Stimulated activated CD4-positive, alpha-beta T cell treated with anti-CD3 and anti-CD28 coated beads, Interleukin-4, amount 100 ng/mL, for 48 hours (primary cell): Measurements from ENCODE around the gene GPR108.
A peak's percentile ranks its signal among the peaks of the same experiment; 100 is the strongest.
"Not testable (repeated sequence)": the region's sequence is repeated elsewhere in the genome, so short reads cannot be mapped to it uniquely, and the experiment has no call there.

Source experiments
- DNase-seq, 2 donors: peaks; one replicate each; pipeline ENCODE4 v3.0.0-alpha.2; 2020; ENCODE audit warnings: low read depth in 2 of 2

GPR108 gene

GRCh38 chr19:6761053-6761676 is 23.8 kb upstream of the GPR108 start:
- peak in 1 of 2 donors; percentile 32 for DNase-seq

- no peak for DNase-seq
These were observed 23.2 kb upstream of the GPR108 start for GRCh38 chr19:6760606-6761005.

- DNase-seq, result no peak
These were observed 17.5 kb upstream of the GPR108 start for GRCh38 chr19:6754653-6755463.

- DNase-seq, result no peak
These were observed 16.8 kb upstream of the GPR108 start for GRCh38 chr19:6754136-6754535.

GRCh38 chr19:6753178-6754031 is 16.0 kb upstream of the GPR108 start:
- peak; percentile 84 to 90 for DNase-seq

GRCh38 chr19:6752256-6753177 is 15.1 kb upstream of the GPR108 start:
- no peak for DNase-seq

- DNase-seq, result no peak
These were observed 13.8 kb upstream of the GPR108 start for GRCh38 chr19:6751189-6751588.

GRCh38 chr19:6750062-6750461 is 12.7 kb upstream of the GPR108 start:
- DNase-seq, result no peak

GRCh38 chr19:6748543-6748942 is 11.2 kb upstream of the GPR108 start:
- not testable (repeated sequence) for DNase-seq

GRCh38 chr19:6745965-6746364 is 8.6 kb upstream of the GPR108 start:
- DNase-seq, result no peak

GRCh38 chr19:6744381-6745301 is 7.3 kb upstream of the GPR108 start:
- DNase-seq, result no peak

GRCh38 chr19:6743714-6744380 is 6.5 kb upstream of the GPR108 start:
- DNase-seq, result no peak

GRCh38 chr19:6743066-6743465 is 5.7 kb upstream of the GPR108 start:
- no peak for DNase-seq

GRCh38 chr19:6740589-6741343 is 3.4 kb upstream of the GPR108 start:
- DNase-seq, result peak in 1 of 2 donors; percentile 17

- DNase-seq, result no peak
These were observed 2.7 kb upstream of the GPR108 start for GRCh38 chr19:6739883-6740588.

- DNase-seq, result peak; percentile 72 to 76
These were observed 2.1 kb upstream of the GPR108 start, which contains the start of gene TRIP10 for GRCh38 chr19:6739390-6739882. TRIP10 (plus strand) TSS chr19:6739680; CDS start chr19:6739762, 82 bp downstream.

GRCh38 chr19:6738787-6739389 is 1.5 kb upstream of the GPR108 start:
- DNase-seq, result peak in 1 of 2 donors; percentile 3
